ENCODE results near the gene CD79A. TPM values are rescaled to one million over a fixed set of nuclear protein-coding genes. Genes with fewer than 3 reads are reported as not detected.

CD79A gene
- total RNA-seq, 1 donor from 2014 or later, result 0.13 TPM

Other genes with a start within 250 kb of the CD79A start
- gene CEACAM7, start 189.0 kb upstream of the CD79A start, total RNA-seq, result 0.39 and 3.9 TPM in 2 replicates
- gene CEACAM5, start 168.7 kb upstream of the CD79A start, total RNA-seq, result not detected in 2 replicates
- gene CEACAM6, start 121.7 kb upstream of the CD79A start, total RNA-seq, result not detected in 2 replicates
- not detected in 2 replicates for gene CEACAM3, start 80.7 kb upstream of the CD79A start, total RNA-seq
- gene LYPD4, start 32.6 kb upstream of the CD79A start, total RNA-seq, result not detected in 2 replicates
- gene DMRTC2, start 32.2 kb upstream of the CD79A start, total RNA-seq, result not detected in 2 replicates
- 398 and 471 TPM in 2 replicates for gene RPS19, start 17.0 kb upstream of the CD79A start, total RNA-seq
- 27.9 and 35.0 TPM in 2 replicates for gene ARHGEF1, start 5.9 kb downstream of the CD79A start, total RNA-seq
- gene ERFL, start 51.2 kb downstream of the CD79A start, total RNA-seq, result not detected in 2 replicates
- gene RABAC1, start 82.0 kb downstream of the CD79A start, total RNA-seq, result 104 and 137 TPM in 2 replicates
- under 0.01 TPM in 1 of 2 replicates, not detected in the other for gene ATP1A3, start 117.0 kb downstream of the CD79A start, total RNA-seq
- gene GRIK5, start 192.9 kb downstream of the CD79A start, total RNA-seq, result under 0.01 TPM in 1 of 2 replicates, not detected in the other
- 8.0 and 13.4 TPM in 2 replicates for gene ZNF574, start 198.9 kb downstream of the CD79A start, total RNA-seq